Activated T-cell treated with anti-CD3 and anti-CD28 coated beads for 24 hours (primary cell): Measurements from ENCODE around the gene C8G.

Source experiments
- DNase-seq: peaks from one replicate; pipeline ENCODE4 v3.0.0-alpha.2; 2020; ENCODE audit warnings: low read depth

C8G gene

DNA sequence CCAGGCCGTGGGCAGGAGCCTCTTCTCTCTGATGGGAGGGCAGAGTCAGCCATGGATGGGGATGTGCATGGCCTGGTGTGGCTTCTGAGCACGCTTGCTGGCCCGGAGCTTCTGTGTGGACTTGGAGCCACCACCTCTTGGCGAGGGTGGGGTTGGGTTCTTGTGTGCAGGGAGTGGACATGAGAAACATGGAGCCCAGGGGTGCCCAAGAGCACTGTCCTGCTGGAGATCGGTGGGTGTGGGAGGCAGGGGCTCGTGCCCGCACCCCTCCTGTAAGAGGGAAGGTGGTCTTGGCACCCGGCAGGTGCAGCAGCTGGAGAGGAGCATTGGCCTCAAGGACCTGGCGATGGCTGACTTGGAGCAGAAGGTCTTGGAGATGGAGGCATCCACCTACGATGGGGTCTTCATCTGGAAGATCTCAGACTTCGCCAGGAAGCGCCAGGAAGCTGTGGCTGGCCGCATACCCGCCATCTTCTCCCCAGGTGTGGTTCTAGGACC is 24.3 kb upstream of the C8G start:
- DNase-seq, result no peak

- DNase-seq, result no peak
Observed at GRCh38 chr9:136921307-136921706, 23.7 kb upstream of the C8G start.

- DNase-seq, result no peak
Observed at GRCh38 chr9:136921718-136922117, 23.3 kb upstream of the C8G start.

GRCh38 chr9:136922540-136922939 is 22.5 kb upstream of the C8G start:
- DNase-seq, result no peak

DNA sequence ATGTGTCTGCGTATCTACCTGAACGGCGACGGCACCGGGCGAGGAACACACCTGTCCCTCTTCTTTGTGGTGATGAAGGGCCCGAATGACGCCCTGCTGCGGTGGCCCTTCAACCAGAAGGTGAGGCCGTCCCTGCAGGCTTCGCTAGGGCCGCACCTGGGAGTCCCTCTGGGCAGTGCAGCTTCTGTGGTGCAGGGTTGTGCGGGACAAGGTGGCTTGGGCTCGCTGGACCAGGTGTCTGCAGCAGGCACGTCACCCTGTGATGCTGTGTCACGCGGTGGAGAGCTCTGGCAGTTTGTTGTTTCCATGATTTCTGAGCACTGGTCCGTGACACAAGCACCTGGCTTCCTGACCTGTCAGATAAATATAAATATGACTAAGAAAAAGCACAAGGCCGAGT is 21.2 kb upstream of the C8G start:
- DNase-seq, result no peak

- DNase-seq, result no peak
Observed at GRCh38 chr9:136925414-136926153, 19.5 kb upstream of the C8G start.

DNA sequence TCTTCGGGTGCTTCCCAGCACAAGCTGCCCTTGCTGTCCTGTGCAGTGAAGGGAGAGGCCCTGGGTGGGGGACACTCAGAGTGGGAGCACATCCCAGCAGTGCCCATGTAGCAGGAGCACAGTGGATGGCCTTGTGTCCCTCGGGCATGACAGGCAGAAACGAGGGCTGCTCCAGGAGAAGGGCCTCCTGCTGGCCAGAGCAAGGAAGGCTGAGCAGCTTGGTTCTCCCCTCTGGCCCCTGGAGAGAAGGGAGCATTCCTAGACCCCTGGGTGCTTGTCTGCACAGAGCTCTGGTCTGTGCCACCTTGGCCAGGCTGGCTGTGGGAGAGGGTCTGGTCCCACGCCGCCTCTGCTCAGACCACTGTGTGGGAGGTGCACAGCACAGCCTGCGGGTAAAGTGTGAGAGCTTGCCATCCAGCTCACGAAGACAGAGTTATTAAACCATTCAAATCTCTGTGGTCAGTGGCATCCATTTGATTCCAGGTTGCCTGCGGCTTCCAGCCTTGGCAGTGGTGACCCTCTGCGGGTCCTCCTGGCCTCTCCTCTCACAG is 18.8 kb upstream of the C8G start:
- DNase-seq, result no peak

GRCh38 chr9:136926749-136927148 is 18.3 kb upstream of the C8G start:
- no peak for DNase-seq

DNA sequence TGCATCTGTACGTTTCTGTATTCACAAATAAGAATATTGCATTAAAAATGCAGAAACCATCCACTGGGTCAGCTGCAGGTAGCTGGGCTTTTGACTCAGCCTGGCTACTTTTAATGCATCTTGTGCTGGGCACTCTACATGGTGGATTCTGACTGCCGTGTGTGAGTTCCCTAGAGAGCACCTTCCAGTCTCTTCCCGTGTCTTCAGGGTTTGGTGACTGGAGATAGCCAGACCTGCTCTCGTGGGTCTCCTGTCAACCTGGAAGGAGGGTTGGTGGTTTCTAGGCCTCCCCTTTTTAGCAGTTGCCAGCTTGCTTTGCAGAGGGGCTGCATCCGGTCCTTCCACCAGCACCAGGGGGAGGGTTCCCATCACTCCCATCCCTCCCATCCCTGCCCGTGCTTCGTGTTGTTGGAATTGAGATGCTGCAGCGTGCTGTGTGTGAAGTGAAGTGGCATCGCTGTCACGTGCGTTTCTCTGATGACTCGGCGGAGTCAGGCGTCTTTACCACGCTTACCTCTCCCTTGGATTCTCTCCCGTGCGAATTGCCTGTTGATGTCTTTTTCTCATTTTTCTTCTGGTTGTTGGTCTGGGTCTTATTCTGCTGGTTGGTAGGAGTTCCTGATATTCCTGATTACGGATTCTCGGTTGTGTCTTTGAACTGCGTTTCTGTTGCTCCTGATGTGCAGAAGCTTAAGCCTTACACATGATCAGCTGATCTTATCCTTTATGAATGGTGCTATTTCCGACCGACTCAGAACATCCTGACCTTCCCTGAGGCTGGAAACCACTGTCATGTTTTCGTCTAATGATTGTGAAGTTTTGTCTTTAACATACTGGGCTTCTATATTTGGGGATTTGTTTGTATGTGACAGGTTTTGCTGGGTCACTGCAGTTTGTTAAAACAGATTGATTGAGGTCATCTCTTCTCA is 17.4 kb upstream of the C8G start:
- no peak for DNase-seq

- no peak for DNase-seq
Observed at GRCh38 chr9:136928591-136928990, 16.5 kb upstream of the C8G start.

GRCh38 chr9:136930014-136930413 is 15.0 kb upstream of the C8G start:
- DNase-seq, result no peak

DNA sequence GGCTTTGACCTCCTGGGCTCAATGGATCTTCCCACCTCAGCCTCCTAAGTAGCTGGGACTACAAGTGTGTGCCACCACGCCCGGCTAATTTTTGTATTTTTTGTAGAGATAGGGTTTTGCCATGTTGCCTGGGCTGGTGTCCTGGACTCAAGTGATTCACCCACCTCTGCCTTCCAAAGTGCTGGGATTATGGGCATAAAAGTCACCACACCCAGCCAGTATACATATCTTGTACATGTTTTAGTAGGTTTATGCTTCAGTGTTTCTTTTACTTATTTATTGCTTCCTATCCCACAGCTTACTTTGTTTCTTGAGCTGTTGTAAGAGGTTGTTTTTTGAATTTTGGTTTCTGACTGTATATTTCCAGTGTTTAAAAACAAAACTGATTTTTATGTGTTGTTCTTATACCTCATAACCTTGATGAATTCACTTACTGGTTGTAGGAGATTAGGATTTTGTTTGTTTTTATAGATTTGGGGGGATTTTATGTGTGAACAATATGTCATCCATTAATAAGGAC is 13.4 kb upstream of the C8G start:
- DNase-seq, result no peak

DNA sequence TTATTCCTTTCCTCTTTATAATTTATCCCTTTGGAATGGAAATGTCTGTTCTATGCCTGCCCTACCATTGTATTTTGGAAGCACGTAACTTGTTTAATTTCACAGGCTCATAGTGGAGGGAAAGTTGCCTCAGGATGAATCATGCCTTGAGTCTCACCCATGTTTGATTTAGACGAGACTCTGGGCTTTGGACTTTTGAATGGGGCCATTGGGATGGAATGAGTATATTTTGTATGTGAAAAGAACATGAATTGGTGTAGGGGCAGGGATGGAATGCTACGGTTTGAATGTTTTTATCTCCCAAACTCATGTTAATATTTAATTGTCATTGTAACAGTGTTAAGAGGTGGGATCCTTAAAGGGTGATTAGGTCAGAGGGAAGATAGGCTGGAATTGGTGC is 10.8 kb upstream of the C8G start:
- DNase-seq, result no peak

GRCh38 chr9:136935651-136936050 is 9.4 kb upstream of the C8G start:
- no peak for DNase-seq

- DNase-seq, result no peak
Observed at GRCh38 chr9:136936645-136937170, 8.3 kb upstream of the C8G start.

GRCh38 chr9:136937186-136938001 is 7.6 kb upstream of the C8G start:
- no peak for DNase-seq

GRCh38 chr9:136939431-136939995 is 5.5 kb upstream of the C8G start:
- DNase-seq, result no peak

- DNase-seq, result no peak
Observed at GRCh38 chr9:136939996-136940525, 5.0 kb upstream of the C8G start.

DNA sequence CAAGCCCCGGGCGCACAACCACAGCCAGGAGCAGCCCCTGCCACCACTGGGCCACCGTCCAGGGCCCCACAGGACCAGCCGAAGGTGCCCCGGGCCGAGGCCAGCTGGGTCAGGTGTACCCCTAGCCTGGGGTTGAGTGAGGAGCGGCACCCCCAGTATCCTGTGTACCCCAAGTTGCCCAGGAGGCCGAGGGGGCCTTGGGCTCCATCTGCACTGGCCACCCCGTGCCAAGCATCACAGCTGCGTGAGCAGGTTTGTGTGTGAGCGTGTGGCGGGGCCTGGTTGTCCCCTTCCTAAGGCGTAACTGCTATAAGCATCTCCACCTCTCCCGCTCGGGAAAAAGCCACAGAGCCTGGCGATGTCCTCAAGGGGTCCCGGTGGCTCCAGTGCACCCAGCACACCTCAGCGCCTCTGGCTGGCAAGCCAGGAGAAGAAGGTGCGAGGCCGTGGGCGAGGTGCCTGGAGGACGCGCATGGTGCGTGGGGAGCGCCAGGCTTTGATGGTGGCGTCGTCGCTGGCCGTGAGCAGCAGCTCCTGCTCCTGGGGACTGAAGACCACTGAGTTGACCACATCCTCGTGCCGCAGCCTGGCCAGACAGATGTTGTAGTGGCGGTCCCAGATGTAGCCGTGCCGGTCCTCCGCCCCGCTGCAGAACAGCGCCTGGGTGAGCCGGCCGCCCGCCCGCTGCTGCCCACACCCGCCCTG is 4.4 kb upstream of the C8G start:
- no peak for DNase-seq
